Astrocyte of the cerebellum (primary cell): Measurements from ENCODE around the gene JPT2.
A peak's percentile ranks its signal among the peaks of the same experiment; 100 is the strongest.
"Not testable (repeated sequence)": the region's sequence is repeated elsewhere in the genome, so short reads cannot be mapped to it uniquely, and the experiment has no call there.

Source experiments
- DNase-seq: peaks from one replicate; pipeline ENCODE4 v3.0.0-alpha.2; 2011; ENCODE audit warnings: low read depth
- H3K4me3 ChIP-seq: 2 replicates; pipeline ENCODE4 v1.5.1; 2011; ENCODE audit warnings: mild to moderate bottlenecking, low read depth, low read length, moderate library complexity
- CTCF ChIP-seq: IDR thresholded peaks from 2 replicates; pipeline ENCODE4 v1.5.1; 2012; ENCODE audit warnings: low read length, low read depth, moderate library complexity, mild to moderate bottlenecking; ENCODE audit errors: missing control alignments
- in situ Hi-C: cut with HindIII; loops from 2 replicates; pipeline ENCODE4 v1.10.0; 2017; ENCODE audit warnings: low sequenced_read_pairs

Gene JPT2

GRCh38 chr16:1701216-1701878 is 23.3 kb downstream of the JPT2 start:
- DNase-seq, result no peak
- H3K4me3 ChIP-seq, result no peak overlapping the region
- in situ Hi-C loops, result no loop called here
- TF ChIP-seq CTCF, result no peak

- DNase-seq, in situ Hi-C loops: not testable (repeated sequence)
- H3K4me3 ChIP-seq, result peak overlapping the region; percentile 86
Observed at GRCh38 chr16:1705324-1705687, 27.2 kb downstream of the JPT2 start.

GRCh38 chr16:1705688-1706385 is 27.8 kb downstream of the JPT2 start, which contains the start of gene MAPK8IP3:
MAPK8IP3 (plus strand) TSS chr16:1706195; CDS start chr16:1706340, 145 bp downstream.
- peak within 1 kb of the TSS; percentile 86 for H3K4me3 ChIP-seq
- in situ Hi-C loops, result no loop called here
- TF ChIP-seq CTCF, result peak; percentile 72
- DNase-seq, result peak; percentile 61

- in situ Hi-C loops, result no loop called here
- DNase-seq, result no peak
- peak overlapping the region; percentile 86 for H3K4me3 ChIP-seq
- TF ChIP-seq CTCF, result no peak
Observed at GRCh38 chr16:1706386-1707192, 28.5 kb downstream of the JPT2 start.

GRCh38 chr16:1707193-1707790 is 29.2 kb downstream of the JPT2 start:
- TF ChIP-seq CTCF, result no peak
- DNase-seq, result no peak
- H3K4me3 ChIP-seq, result peak overlapping the region; percentile 86
- in situ Hi-C loops, result no loop called here

- in situ Hi-C loops, result no loop called here
- H3K4me3 ChIP-seq, result peak overlapping the region; percentile 86
- TF ChIP-seq CTCF, result no peak
- DNase-seq, result no peak
Observed at GRCh38 chr16:1708083-1708767, 30.1 kb downstream of the JPT2 start.
